GM12874 (cell line): ENCODE measurements around the gene BCAS3.

ENCODE experiments used
- CTCF ChIP-seq: IDR thresholded peaks from 2 replicates; pipeline ENCODE4 v1.5.1; 2011; ENCODE audit warnings: low read depth, mild to moderate bottlenecking, control low read depth, low read length, moderate library complexity; ENCODE audit not compliant: insufficient read depth

Gene BCAS3

GRCh38 chr17:61144617-61145564, 467.2 kb downstream of the BCAS3 start:
- no peak for TF ChIP-seq CTCF

- TF ChIP-seq CTCF = no peak
These were observed 471.6 kb downstream of the BCAS3 start for GRCh38 chr17:61149106-61149825.

- TF ChIP-seq CTCF = no peak
These were observed 472.3 kb downstream of the BCAS3 start for GRCh38 chr17:61149862-61150362.

- TF ChIP-seq CTCF = no peak
These were observed 473.1 kb downstream of the BCAS3 start for GRCh38 chr17:61150686-61151299.

- TF ChIP-seq CTCF = no peak
These were observed 475.2 kb downstream of the BCAS3 start for GRCh38 chr17:61152898-61153297.

- no peak for TF ChIP-seq CTCF
These were observed 478.1 kb downstream of the BCAS3 start for GRCh38 chr17:61155590-61156237.
